Panc1 (cell line): ENCODE data around the gene SLC9A9.

Source experiments
- CTCF ChIP-seq: fragments of 450-650 bp; IDR thresholded peaks from 2 replicates; pipeline ENCODE4 v1.5.1; 2017; ENCODE audit warnings: mild to moderate bottlenecking
- REST ChIP-seq, 2 experiments: IDR thresholded peaks; 2 replicates each; pipeline ENCODE4 v1.6.1; 2011 to 2012; ENCODE audit warnings: low read depth in 2 of 2, control low read depth in 1 of 2, low read length in 1 of 2, mild to moderate bottlenecking in 1 of 2, moderate library complexity in 1 of 2; ENCODE audit not compliant: insufficient read depth in 1 of 2
- TCF7L2 ChIP-seq: IDR thresholded peaks from 2 replicates; pipeline ENCODE4 v1.6.1; 2011; ENCODE audit warnings: mild to moderate bottlenecking, low read depth, low read length, inconsistent platforms

- TF ChIP-seq REST (IDR thresholded peaks at IDR 0.05; ENCODE audit: insufficient read depth in 1 of 2, low read depth in 2 of 2, low read length in 1 of 2) = no peak
- TF ChIP-seq CTCF = no peak
- no peak for TF ChIP-seq TCF7L2
Observed at GRCh38 chr3:143465666-143466065, 382.6 kb downstream of the SLC9A9 start.
